ENCODE measurements around the gene TMCO4. TPM values are rescaled to one million over a fixed set of nuclear protein-coding genes. Genes with fewer than 3 reads are reported as not detected.

TMCO4 gene
- total and polyA plus RNA-seq, 2 donors (not counting 3 experiments of a cell fraction or from before 2014, with no cell fraction given) = 7.6 to 10.3 TPM

GRCh38 chr1:19730793-19731192 lies 68.9 kb downstream of the TMCO4 start:
- intact Hi-C loops (cut with micrococcal nuclease) (no loop called here), dilution Hi-C loops (cut with MboI; ENCODE audit: extremely low pct_ligation_motif_present, low sequenced_read_pairs) (no loop called here)
- Histone ChIP-seq H3K36me3 (ENCODE audit: control insufficient read depth in 2 of 2, extremely low read depth in 1 of 2, insufficient read depth in 2 of 2, low read length in 2 of 2) (no peaks in the 10 kb centered on the region), H3K9me1 (replicated peaks; ENCODE audit: control insufficient read depth, extremely low read depth, insufficient read depth, low read length) (no peaks in the 10 kb centered on the region), H3K27ac (ENCODE audit: insufficient read depth, low read depth, low read length) (no peak overlapping the region), H3K79me2 (ENCODE audit: control insufficient read depth, insufficient read depth, low read length) (no peaks in the 10 kb centered on the region), H3K4me3 (replicated peaks in 1 of 3; ENCODE audit: insufficient read depth in 1 of 3, low read depth in 1 of 3, low read length in 3 of 3) (no peak overlapping the region), H3K27me3 (ENCODE audit: control insufficient read depth in 2 of 2, insufficient read depth in 2 of 2, low read length in 2 of 2) (no peaks in the 10 kb centered on the region), H3K4me2 (ENCODE audit: insufficient read depth, low read length) (no peak overlapping the region), H4K20me1 (replicated peaks; ENCODE audit: control insufficient read depth, extremely low read depth, insufficient read depth, low read length) (no peaks in the 10 kb centered on the region), H2AFZ (ENCODE audit: low read depth, low read length) (no peak overlapping the region), H3K9me3 (replicated peaks; ENCODE audit: control insufficient read depth, insufficient read depth, low read length) (no peaks in the 10 kb centered on the region), H3K9ac (replicated peaks; ENCODE audit: extremely low read depth, insufficient read depth, low read length) (no peak overlapping the region), H3K4me1 (ENCODE audit: control insufficient read depth, extremely low read depth, insufficient read depth, low read length) (no peaks in the 10 kb centered on the region)
- ChIA-PET CTCF (interaction anchor here (1.3 to 2.6 kb wide), 2 partner anchors 16 to 31 kb away, joined by 4 to 11 read pairs; no protein-coding TSS in a partner anchor), POLR2A (no interaction called here)
- FAIRE-seq (no peak), DNase-seq (ENCODE audit: low read depth, low spot score) (no peak)
- TF ChIP-seq JUN (IDR thresholded peaks at IDR 0.05; ENCODE audit: borderline replicate concordance, insufficient read depth, insufficient read length, low read depth) = no peak
- TF ChIP-seq GATA2 (IDR thresholded peaks at IDR 0.05; ENCODE audit: insufficient read depth, insufficient read length, low read depth, low read length) = no peak
- no peak for TF ChIP-seq MAX (IDR thresholded peaks at IDR 0.05; ENCODE audit: insufficient read depth, insufficient read length)
- TF ChIP-seq FOS (IDR thresholded peaks at IDR 0.05; ENCODE audit: borderline replicate concordance, insufficient read depth, low read length) = no peak
- TF ChIP-seq EZH2 (IDR thresholded peaks at IDR 0.05; ENCODE audit: borderline replicate concordance, low read depth, low read length, severe bottlenecking) = no peak
- TF ChIP-seq CTCF (IDR thresholded peaks at IDR 0.05; ENCODE audit: extremely low read depth in 1 of 2, insufficient read depth in 1 of 2, low read depth in 1 of 2, low read length in 2 of 2) = no peak
- no peak for TF ChIP-seq POLR2A (IDR thresholded peaks at IDR 0.05; ENCODE audit: low read depth, low read length)
- TF ChIP-seq MYC (IDR thresholded peaks at IDR 0.05; ENCODE audit: low read depth, low read length) = no peak
- TF ChIP-seq POLR2AphosphoS5 (IDR thresholded peaks at IDR 0.05; ENCODE audit: insufficient read depth, low read depth, low read length) = no peak
- BruUV-seq (replicated peaks) = no TSS peak
